GM12878 (cell line): ENCODE measurements around the gene KLC3.

Experiments used
- CEBPZ ChIP-seq: fragments of 150-350 bp; IDR thresholded peaks from 2 replicates; pipeline ENCODE4 v1.6.1; 2016; ENCODE audit warnings: low read depth, low read length
- CREB1 ChIP-seq: IDR thresholded peaks from 2 replicates; pipeline ENCODE4 v1.6.1; 2012; ENCODE audit warnings: low read depth, mild to moderate bottlenecking, inconsistent platforms
- EP300 ChIP-seq, 2 experiments: fragments of 150-350 bp in 1 of 2; IDR thresholded peaks; 2 replicates each; pipeline ENCODE4 v1.6.1; 2011 to 2012; ENCODE audit warnings: low read depth in 2 of 2, low read length in 2 of 2, borderline replicate concordance in 1 of 2, improper control_type of control experiment in 1 of 2, inconsistent platforms in 1 of 2; ENCODE audit not compliant: control insufficient read depth in 1 of 2
- EZH2 ChIP-seq: IDR thresholded peaks from 2 replicates; pipeline ENCODE4 v1.6.1; 2012; ENCODE audit warnings: low read depth, mild to moderate bottlenecking, control low read depth, inconsistent platforms, low read length, borderline replicate concordance; ENCODE audit not compliant: control insufficient read depth
- GABPA ChIP-seq: IDR thresholded peaks from 2 replicates; pipeline ENCODE4 v1.6.1; 2014; ENCODE audit warnings: antibody characterized with exemption, low read depth, mild to moderate bottlenecking, inconsistent platforms
- HDGF ChIP-seq: fragments of 450-650 bp; IDR thresholded peaks from 2 replicates; pipeline ENCODE4 v1.6.1; 2016; ENCODE audit warnings: antibody characterized with exemption
- KDM1A ChIP-seq: fragments of 200-600 bp; sonication (generic); IDR thresholded peaks from 2 replicates; pipeline ENCODE4 v1.6.1; 2016; ENCODE audit warnings: borderline replicate concordance
- RAD21 ChIP-seq: IDR thresholded peaks from 2 replicates; pipeline ENCODE4 v1.6.1; 2011; ENCODE audit warnings: mild to moderate bottlenecking, low read depth, low read length, moderate library complexity; ENCODE audit not compliant: insufficient read depth
- TAF1 ChIP-seq: IDR thresholded peaks from 2 replicates; pipeline ENCODE4 v1.6.1; 2011; ENCODE audit warnings: mild to moderate bottlenecking, low read depth, low read length, borderline replicate concordance
- USF2 ChIP-seq: IDR thresholded peaks from 2 replicates; pipeline ENCODE4 v1.6.1; 2011; ENCODE audit warnings: low read depth, low read length, improper control_type of control experiment, borderline replicate concordance
- ZNF24 ChIP-seq: fragments of 450-650 bp; IDR thresholded peaks from 2 replicates; pipeline ENCODE4 v1.6.1; 2017; ENCODE audit warnings: antibody characterized with exemption, mild to moderate bottlenecking
- ZNF274 ChIP-seq: IDR thresholded peaks from one replicate; pipeline ENCODE4 v1.8.0; 2011; ENCODE audit not compliant: insufficient read length, insufficient read depth

- TF ChIP-seq ZNF274 (no peak), KDM1A (no peak), EZH2 (no peak), HDGF (no peak), USF2 (no peak), CREB1 (no peak), GABPA (no peak), CEBPZ (no peak), RAD21 (no peak), ZNF24 (no peak), TAF1 (no peak), EP300 (IDR thresholded peaks at IDR 0.05; ENCODE audit: borderline replicate concordance in 1 of 2, control insufficient read depth in 1 of 2, low read depth in 2 of 2, low read length in 2 of 2) (no peak)
These were observed 23.4 kb downstream of the KLC3 start for GRCh38 chr19:45363861-45364459.
